Measurements from ENCODE around the gene CMTM3. TPM values are rescaled to one million over a fixed set of nuclear protein-coding genes. Genes with fewer than 3 reads are reported as not detected.
A peak's percentile ranks its signal among the peaks of the same experiment; 100 is the strongest.

The CMTM3 gene
- total and polyA plus RNA-seq, 9 of the 15 experiments (the other 6 are each of a cell fraction or from before 2014, with no cell fraction given) = 4.6 to 33.4 (median 17.5) TPM

- POLR2A ChIA-PET = interaction anchor here (0.6 to 2.9 kb wide), 9 partner anchors 8 to 452 kb away, joined by 3 to 31 read pairs (median 3); no protein-coding TSS in a partner anchor
- Histone ChIP-seq H3K79me2 (ENCODE audit: control insufficient read depth, insufficient read depth, low read length) (peaks cover 17% of the 10 kb centered on the region), H4K20me1 (replicated peaks; ENCODE audit: control insufficient read depth, insufficient read depth, low read length) (peaks cover 4% of the 10 kb centered on the region; the same call in 1 of the 2 replicates), H3K4me3 (no peak overlapping the region), H3K4me2 (ENCODE audit: insufficient read depth, low read length) (no peak overlapping the region), H3K4me1 (replicated peaks in 1 of 2; ENCODE audit: control insufficient read depth in 2 of 2, insufficient read depth in 2 of 2, low read length in 2 of 2) (peaks cover 24 to 51% of the 10 kb centered on the region in 2 experiments), H3K9me3 (replicated peaks; ENCODE audit: control insufficient read depth, insufficient read depth, low read depth, low read length) (no peaks in the 10 kb centered on the region), H3K36me3 (ENCODE audit: control insufficient read depth, insufficient read depth, low read length) (peaks cover 62% of the 10 kb centered on the region; the same call in 2 of the 3 replicates), H2AFZ (ENCODE audit: low read depth, low read length) (peak overlapping the region; percentile 54), H3K9ac (ENCODE audit: insufficient read depth in 1 of 2, low read depth in 2 of 2, low read length in 2 of 2) (peak overlapping the region; percentile 2 to 11; a peak in 3 of 4 replicates), H3K9me1 (ENCODE audit: control insufficient read depth, insufficient read depth, low read length) (no peaks in the 10 kb centered on the region), H3K27ac (ENCODE audit: extremely low read depth, low read depth, low read length) (peak overlapping the region; percentile 33), H3K27me3 (ENCODE audit: control insufficient read depth in 2 of 2, insufficient read depth in 2 of 2, low read length in 2 of 2) (no peaks in the 10 kb centered on the region)
- in situ Hi-C loops (cut with MboI) = loop anchor here (5.0 kb wide), 1 partner anchor 259 kb away; no protein-coding TSS in a partner anchor
- intact Hi-C loops (cut with micrococcal nuclease) = loop anchor here (1.0 to 5.0 kb wide), 5 partner anchors 42 to 260 kb away; no protein-coding TSS in a partner anchor
- WGBS (ENCODE audit: insufficient coverage, low coverage, missing lambda C conversion rate) = 23% methylated on average over 17 of the region's 17 CpGs
- CTCF ChIA-PET (ENCODE audit: low intra/inter-chr PET ratio) = interaction anchor here (0.7 to 2.4 kb wide), 6 partner anchors 44 to 320 kb away, joined by 3 to 9 read pairs (median 3); partner anchors contain the start of gene DYNC1LI2
- DNase-seq (ENCODE audit: extremely low read depth in 1 of 4, low spot score in 3 of 4) (peak; percentile 83 to 91 (median 87)), FAIRE-seq (peak; percentile 94), ATAC-seq (peak; percentile 74)
- BruUV-seq (replicated peaks) = no TSS peak
- TF ChIP-seq, protein P1, sequence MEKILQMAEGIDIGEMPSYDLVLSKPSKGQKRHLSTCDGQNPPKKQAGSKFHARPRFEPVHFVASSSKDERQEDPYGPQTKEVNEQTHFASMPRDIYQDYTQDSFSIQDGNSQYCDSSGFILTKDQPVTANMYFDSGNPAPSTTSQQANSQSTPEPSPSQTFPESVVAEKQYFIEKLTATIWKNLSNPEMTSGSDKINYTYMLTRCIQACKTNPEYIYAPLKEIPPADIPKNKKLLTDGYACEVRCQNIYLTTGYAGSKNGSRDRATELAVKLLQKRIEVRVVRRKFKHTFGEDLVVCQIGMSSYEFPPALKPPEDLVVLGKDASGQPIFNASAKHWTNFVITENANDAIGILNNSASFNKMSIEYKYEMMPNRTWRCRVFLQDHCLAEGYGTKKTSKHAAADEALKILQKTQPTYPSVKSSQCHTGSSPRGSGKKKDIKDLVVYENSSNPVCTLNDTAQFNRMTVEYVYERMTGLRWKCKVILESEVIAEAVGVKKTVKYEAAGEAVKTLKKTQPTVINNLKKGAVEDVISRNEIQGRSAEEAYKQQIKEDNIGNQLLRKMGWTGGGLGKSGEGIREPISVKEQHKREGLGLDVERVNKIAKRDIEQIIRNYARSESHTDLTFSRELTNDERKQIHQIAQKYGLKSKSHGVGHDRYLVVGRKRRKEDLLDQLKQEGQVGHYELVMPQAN (IDR thresholded peaks at IDR 0.05; ENCODE audit: borderline replicate concordance) = peak; percentile 31; the same call in 1 of the 2 replicates
- TF ChIP-seq RBM15 (IDR thresholded peaks at IDR 0.05; ENCODE audit: insufficient read depth, low read length) (no peak), FOXK2 (conservative IDR thresholded peaks at IDR 0.05 in 1 of 2, IDR thresholded peaks at IDR 0.05 in 1 of 2; ENCODE audit: low read depth in 2 of 2) (0 out of 4 replicates have a peak, but pooled peaks of 1 of the 2 experiments have one; percentile 34), DEAF1 (CRISPR knock-in tag; IDR thresholded peaks at IDR 0.05) (peak; percentile 54), MEIS2 (IDR thresholded peaks at IDR 0.05; ENCODE audit: partially characterized antibody) (peak; percentile 38), NCOA6 (IDR thresholded peaks at IDR 0.05) (no peak), CTCF (IDR thresholded peaks at IDR 0.05 in 2 of 3, conservative IDR thresholded peaks at IDR 0.05 in 1 of 3; ENCODE audit: insufficient read depth in 2 of 3, low read depth in 1 of 3, low read length in 3 of 3) (peak; percentile 93 to 96 (median 96)), ETV1 (tag; conservative IDR thresholded peaks at IDR 0.05; ENCODE audit: low read depth) (peak; percentile 44), PTBP1 (IDR thresholded peaks at IDR 0.05; ENCODE audit: low read depth, low read length) (0 out of 2 replicates have a peak, but pooled peaks have one; percentile 51), MYNN (IDR thresholded peaks at IDR 0.05) (peak; percentile 14; the same call in 1 of the 2 replicates), MYNN (CRISPR knock-in tag; IDR thresholded peaks at IDR 0.05) (no peak)
- TF ChIP-seq, protein P2, sequence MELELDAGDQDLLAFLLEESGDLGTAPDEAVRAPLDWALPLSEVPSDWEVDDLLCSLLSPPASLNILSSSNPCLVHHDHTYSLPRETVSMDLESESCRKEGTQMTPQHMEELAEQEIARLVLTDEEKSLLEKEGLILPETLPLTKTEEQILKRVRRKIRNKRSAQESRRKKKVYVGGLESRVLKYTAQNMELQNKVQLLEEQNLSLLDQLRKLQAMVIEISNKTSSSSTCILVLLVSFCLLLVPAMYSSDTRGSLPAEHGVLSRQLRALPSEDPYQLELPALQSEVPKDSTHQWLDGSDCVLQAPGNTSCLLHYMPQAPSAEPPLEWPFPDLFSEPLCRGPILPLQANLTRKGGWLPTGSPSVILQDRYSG (tag; conservative IDR thresholded peaks at IDR 0.05; ENCODE audit: low read depth) = peak; percentile 36; the same call in 1 of the 2 replicates
Observed at GRCh38 chr16:66608241-66609138, 4.0 kb downstream of the CMTM3 start.
